ENCODE measurements around the gene FOXC1.

FOXC1 gene

GRCh38 chr6:1600063-1600763 is 9.5 kb upstream of the FOXC1 start:
- no peak for TF ChIP-seq CTCF (IDR thresholded peaks at IDR 0.05; ENCODE audit: insufficient read depth, low read length, missing control alignments)
- ChIA-PET POLR2A (no interaction called here), CTCF (interaction anchor here (0.8 to 9.1 kb wide), 11 partner anchors 99 to 1150 kb away, joined by 3 to 140 read pairs (median 4); partner anchors contain the start of gene MYLK4)
- H3K4me3 ChIP-seq (ENCODE audit: low read depth, low read length): no peak overlapping the region
- DNase-seq (ENCODE audit: low read depth, low spot score): no peak

- DNase-seq (ENCODE audit: low read depth, low spot score): no peak
- ChIA-PET CTCF (interaction anchor here (0.8 to 9.1 kb wide), 12 partner anchors 243 to 1150 kb away, joined by 3 to 140 read pairs (median 3); partner anchors contain the start of gene MYLK4), POLR2A (no interaction called here)
Measured at GRCh38 chr6:1600764-1601157, 9.0 kb upstream of the FOXC1 start.

GRCh38 chr6:1601158-1602048 is 8.3 kb upstream of the FOXC1 start:
- ChIA-PET CTCF (interaction anchor here (0.7 to 9.1 kb wide), 11 partner anchors 86 to 1150 kb away, joined by 3 to 140 read pairs (median 4); partner anchors contain the start of gene MYLK4), POLR2A (no interaction called here)

More at GRCh38 chr6:1600764-1601157, 9.0 kb upstream of the FOXC1 start:
- H3K4me3 ChIP-seq (ENCODE audit: low read depth, low read length): no peak overlapping the region
- TF ChIP-seq CTCF (IDR thresholded peaks at IDR 0.05; ENCODE audit: insufficient read depth, low read length, missing control alignments): no peak

GRCh38 chr6:1602049-1602713 is 7.5 kb upstream of the FOXC1 start:
- ChIA-PET CTCF (interaction anchor here (0.7 to 9.1 kb wide), 11 partner anchors 85 to 1094 kb away, joined by 3 to 140 read pairs (median 4); no protein-coding TSS in a partner anchor), POLR2A (no interaction called here)
- no peak overlapping the region for H3K4me3 ChIP-seq (ENCODE audit: low read depth, low read length)
- TF ChIP-seq CTCF (IDR thresholded peaks at IDR 0.05; ENCODE audit: insufficient read depth, low read length, missing control alignments): no peak
- DNase-seq (ENCODE audit: low read depth, low spot score): no peak

More at GRCh38 chr6:1601158-1602048, 8.3 kb upstream of the FOXC1 start:
- DNase-seq (ENCODE audit: low read depth, low spot score): no peak
- H3K4me3 ChIP-seq (ENCODE audit: low read depth, low read length): no peak overlapping the region
- no peak for TF ChIP-seq CTCF (IDR thresholded peaks at IDR 0.05; ENCODE audit: insufficient read depth, low read length, missing control alignments)

- no peak overlapping the region for H3K4me3 ChIP-seq (ENCODE audit: low read depth, low read length)
- ChIA-PET CTCF (interaction anchor here (0.9 to 9.1 kb wide), 9 partner anchors 25 to 1133 kb away, joined by 3 to 140 read pairs (median 4); no protein-coding TSS in a partner anchor), POLR2A (no interaction called here)
- no peak for TF ChIP-seq CTCF (IDR thresholded peaks at IDR 0.05; ENCODE audit: insufficient read depth, low read length, missing control alignments)
- DNase-seq (ENCODE audit: low read depth, low spot score): no peak
Measured at GRCh38 chr6:1603708-1604107, 6.0 kb upstream of the FOXC1 start.
